ENCODE results near the gene TBC1D16. TPM values are rescaled to one million over a fixed set of nuclear protein-coding genes. Genes with fewer than 3 reads are reported as not detected.

Gene TBC1D16
- total RNA-seq, 1 donor from 2014 or later: 21.2 TPM

- peaks cover 15% of the 10 kb centered on the region for H3K4me1 ChIP-seq
Measured at GRCh38 chr17:79981090-79981489, 54.6 kb downstream of the TBC1D16 start.

GRCh38 chr17:79980246-79981043, 55.2 kb downstream of the TBC1D16 start:
- no peak overlapping the region for H3K4me3 Mint-ChIP-seq

More at GRCh38 chr17:79981090-79981489, 54.6 kb downstream of the TBC1D16 start:
- Mint-ChIP-seq H3K27ac (peak overlapping the region; percentile 67), H3K36me3 (peaks cover 11% of the 10 kb centered on the region), H3K4me3 (no peak overlapping the region), H3K9me3 (no peaks in the 10 kb centered on the region), H3K27me3 (ENCODE audit: insufficient read depth, low read depth) (peaks cover 9% of the 10 kb centered on the region), H3K4me1 (peaks cover 38% of the 10 kb centered on the region)
- no peak overlapping the region for H2AFZ ChIP-seq (replicated peaks)
- peaks cover 10% of the 10 kb centered on the region for H3F3A ChIP-seq (ENCODE audit: low read depth)
- peak overlapping the region; percentile 56 for H3K4me2 ChIP-seq
- peaks cover 33% of the 10 kb centered on the region for H4K20me1 ChIP-seq (ENCODE audit: low read depth)
- H3K9ac ChIP-seq: no peak overlapping the region
- no peaks in the 10 kb centered on the region for H3K36me3 ChIP-seq
- no peaks in the 10 kb centered on the region for H3K27me3 ChIP-seq
- no peak overlapping the region for H3K4me3 ChIP-seq
- no peak for TF ChIP-seq EZH2 (IDR thresholded peaks at IDR 0.05)
- TF ChIP-seq EZH2phosphoT487 (IDR thresholded peaks at IDR 0.05): no peak
- TF ChIP-seq CTCF (IDR thresholded peaks at IDR 0.05): no peak
- DNase-seq (ENCODE audit: low spot score): peak; percentile 59
- no peak overlapping the region for H3K27ac ChIP-seq
- no peaks in the 10 kb centered on the region for H3K9me3 ChIP-seq (ENCODE audit: low read depth)
- H3K79me2 ChIP-seq (ENCODE audit: low read depth): no peaks in the 10 kb centered on the region

GRCh38 chr17:79979816-79980215, 55.9 kb downstream of the TBC1D16 start:
- H3K27ac ChIP-seq: no peak overlapping the region
- H3K4me1 Mint-ChIP-seq: peaks cover 40% of the 10 kb centered on the region
- peaks cover 25% of the 10 kb centered on the region for H3K4me1 ChIP-seq
- H3K79me2 ChIP-seq (ENCODE audit: low read depth): no peaks in the 10 kb centered on the region
- no peaks in the 10 kb centered on the region for H3K9me3 Mint-ChIP-seq
- no peak overlapping the region for H3K4me2 ChIP-seq
- H3K9me3 ChIP-seq (ENCODE audit: low read depth): no peaks in the 10 kb centered on the region
- no peak overlapping the region for H3K27ac Mint-ChIP-seq
- H3K27me3 Mint-ChIP-seq (ENCODE audit: insufficient read depth, low read depth): peaks cover 9% of the 10 kb centered on the region
- TF ChIP-seq CTCF (IDR thresholded peaks at IDR 0.05): no peak
- no peak for TF ChIP-seq EZH2 (IDR thresholded peaks at IDR 0.05)
- TF ChIP-seq EZH2phosphoT487 (IDR thresholded peaks at IDR 0.05): no peak
- no peak for DNase-seq (ENCODE audit: low spot score)
- H3K36me3 Mint-ChIP-seq: peaks cover 11% of the 10 kb centered on the region
- no peak overlapping the region for H2AFZ ChIP-seq (replicated peaks)
- peaks cover 37% of the 10 kb centered on the region for H4K20me1 ChIP-seq (ENCODE audit: low read depth)
- peaks cover 10% of the 10 kb centered on the region for H3F3A ChIP-seq (ENCODE audit: low read depth)
- H3K9ac ChIP-seq: no peak overlapping the region
- no peak overlapping the region for H3K4me3 ChIP-seq
- no peaks in the 10 kb centered on the region for H3K36me3 ChIP-seq
- no peak overlapping the region for H3K4me3 Mint-ChIP-seq
- no peaks in the 10 kb centered on the region for H3K27me3 ChIP-seq

More at GRCh38 chr17:79980246-79981043, 55.2 kb downstream of the TBC1D16 start:
- Histone ChIP-seq H3K9ac (no peak overlapping the region), H3F3A (ENCODE audit: low read depth) (peaks cover 10% of the 10 kb centered on the region), H3K36me3 (no peaks in the 10 kb centered on the region), H3K4me3 (no peak overlapping the region), H4K20me1 (ENCODE audit: low read depth) (peaks cover 34% of the 10 kb centered on the region), H2AFZ (replicated peaks) (no peak overlapping the region), H3K27me3 (no peaks in the 10 kb centered on the region), H3K4me2 (no peak overlapping the region), H3K4me1 (peaks cover 19% of the 10 kb centered on the region), H3K9me3 (ENCODE audit: low read depth) (no peaks in the 10 kb centered on the region), H3K79me2 (ENCODE audit: low read depth) (no peaks in the 10 kb centered on the region), H3K27ac (no peak overlapping the region)
- no peak for DNase-seq (ENCODE audit: low spot score)
- Mint-ChIP-seq H3K27me3 (ENCODE audit: insufficient read depth, low read depth) (peaks cover 9% of the 10 kb centered on the region), H3K27ac (no peak overlapping the region), H3K4me1 (peaks cover 35% of the 10 kb centered on the region), H3K36me3 (peaks cover 11% of the 10 kb centered on the region), H3K9me3 (no peaks in the 10 kb centered on the region)
- TF ChIP-seq EZH2phosphoT487 (IDR thresholded peaks at IDR 0.05) (no peak), EZH2 (IDR thresholded peaks at IDR 0.05) (no peak), CTCF (IDR thresholded peaks at IDR 0.05) (no peak)
